ENCODE data around the gene NSFL1C. TPM values are rescaled to one million over a fixed set of nuclear protein-coding genes. Genes with fewer than 3 reads are reported as not detected.

The NSFL1C gene
- total RNA-seq, 2 experiments from 2014 or later: 94.6 to 96.2 TPM

GRCh38 chr20:1473246-1474220 lies 6.9 kb upstream of the NSFL1C start:
- no peak for DNase-seq
- Mint-ChIP-seq H3K36me3 (no peaks in the 10 kb centered on the region), H3K27me3 (peaks cover 13% of the 10 kb centered on the region), H3K27ac (no peak overlapping the region), H3K4me1 (no peaks in the 10 kb centered on the region), H3K4me3 (no peak overlapping the region), H3K9me3 (no peaks in the 10 kb centered on the region)

GRCh38 chr20:1472556-1473245 lies 6.1 kb upstream of the NSFL1C start:
- Mint-ChIP-seq H3K27me3 (peaks cover 20% of the 10 kb centered on the region), H3K36me3 (no peaks in the 10 kb centered on the region), H3K4me1 (peaks cover 2% of the 10 kb centered on the region), H3K27ac (no peak overlapping the region), H3K4me3 (no peak overlapping the region), H3K9me3 (no peaks in the 10 kb centered on the region)
- no peak for DNase-seq

GRCh38 chr20:1471242-1471641 lies 4.6 kb upstream of the NSFL1C start:
- H3K4me3 Mint-ChIP-seq: no peak overlapping the region
- peaks cover 9% of the 10 kb centered on the region for H3K4me1 Mint-ChIP-seq
- H3K36me3 Mint-ChIP-seq: no peaks in the 10 kb centered on the region
- peaks cover 25% of the 10 kb centered on the region for H3K27me3 Mint-ChIP-seq
- no peak overlapping the region for H3K27ac Mint-ChIP-seq
- no peak for DNase-seq
- no peaks in the 10 kb centered on the region for H3K9me3 Mint-ChIP-seq

GRCh38 chr20:1469925-1470571 lies 3.4 kb upstream of the NSFL1C start:
- Mint-ChIP-seq H3K9me3 (no peaks in the 10 kb centered on the region), H3K4me3 (no peak overlapping the region), H3K4me1 (peaks cover 18% of the 10 kb centered on the region), H3K27me3 (peaks cover 25% of the 10 kb centered on the region), H3K27ac (no peak overlapping the region), H3K36me3 (peaks cover 2% of the 10 kb centered on the region)
- DNase-seq: no peak

- Mint-ChIP-seq H3K36me3 (peaks cover 6% of the 10 kb centered on the region), H3K27ac (no peak overlapping the region), H3K4me1 (peaks cover 25% of the 10 kb centered on the region), H3K4me3 (no peak overlapping the region), H3K27me3 (peaks cover 25% of the 10 kb centered on the region), H3K9me3 (no peaks in the 10 kb centered on the region)
- DNase-seq: no peak
Observed at GRCh38 chr20:1469306-1469905, 2.8 kb upstream of the NSFL1C start.

GRCh38 chr20:1468117-1468624 lies 1.5 kb upstream of the NSFL1C start:
- DNase-seq: no peak
- Mint-ChIP-seq H3K4me3 (no peak overlapping the region), H3K4me1 (peaks cover 37% of the 10 kb centered on the region), H3K27me3 (peaks cover 25% of the 10 kb centered on the region), H3K36me3 (peaks cover 11% of the 10 kb centered on the region), H3K27ac (no peak overlapping the region), H3K9me3 (no peaks in the 10 kb centered on the region)

- H3K36me3 Mint-ChIP-seq: peaks cover 13% of the 10 kb centered on the region
- peaks cover 41% of the 10 kb centered on the region for H3K4me1 Mint-ChIP-seq
- H3K9me3 Mint-ChIP-seq: no peaks in the 10 kb centered on the region
- peak overlapping the region; percentile 36 for H3K27ac Mint-ChIP-seq
- peak overlapping the region; percentile 85 for H3K4me3 Mint-ChIP-seq
- H3K27me3 Mint-ChIP-seq: peaks cover 25% of the 10 kb centered on the region
- no peak for DNase-seq
Observed at GRCh38 chr20:1467355-1468116, 887 bp upstream of the NSFL1C start.

- H3K4me1 Mint-ChIP-seq: peaks cover 44% of the 10 kb centered on the region
Observed at GRCh38 chr20:1467082-1467354, 369 bp upstream of the NSFL1C start.

GRCh38 chr20:1465470-1466210 lies 1.0 kb downstream of the NSFL1C start:
- Mint-ChIP-seq H3K4me3 (peak overlapping the region; percentile 85), H3K9me3 (no peaks in the 10 kb centered on the region), H3K4me1 (peaks cover 44% of the 10 kb centered on the region), H3K36me3 (peaks cover 17% of the 10 kb centered on the region), H3K27me3 (peaks cover 20% of the 10 kb centered on the region), H3K27ac (peak overlapping the region; percentile 80)
- DNase-seq: no peak

More at GRCh38 chr20:1467082-1467354, 369 bp upstream of the NSFL1C start:
- no peak for DNase-seq
- Mint-ChIP-seq H3K36me3 (peaks cover 13% of the 10 kb centered on the region), H3K27ac (no peak overlapping the region), H3K27me3 (peaks cover 25% of the 10 kb centered on the region), H3K4me3 (peak overlapping the region; percentile 85), H3K9me3 (no peaks in the 10 kb centered on the region)

- Mint-ChIP-seq H3K36me3 (peaks cover 22% of the 10 kb centered on the region), H3K4me1 (peaks cover 47% of the 10 kb centered on the region), H3K9me3 (no peaks in the 10 kb centered on the region), H3K27ac (no peak overlapping the region), H3K27me3 (peaks cover 17% of the 10 kb centered on the region), H3K4me3 (peak overlapping the region; percentile 11)
- DNase-seq: no peak
Observed at GRCh38 chr20:1463971-1464570, 2.6 kb downstream of the NSFL1C start.

GRCh38 chr20:1462834-1463233 lies 3.8 kb downstream of the NSFL1C start:
- H3K27ac Mint-ChIP-seq: no peak overlapping the region
- H3K4me3 Mint-ChIP-seq: no peak overlapping the region
- H3K4me1 Mint-ChIP-seq: peaks cover 48% of the 10 kb centered on the region
- no peaks in the 10 kb centered on the region for H3K9me3 Mint-ChIP-seq
- H3K27me3 Mint-ChIP-seq: peaks cover 6% of the 10 kb centered on the region
- H3K36me3 Mint-ChIP-seq: peaks cover 24% of the 10 kb centered on the region
- DNase-seq: no peak

GRCh38 chr20:1462001-1462400 lies 4.6 kb downstream of the NSFL1C start:
- DNase-seq: no peak
- Mint-ChIP-seq H3K9me3 (no peaks in the 10 kb centered on the region), H3K36me3 (peaks cover 26% of the 10 kb centered on the region), H3K27me3 (no peaks in the 10 kb centered on the region), H3K4me3 (no peak overlapping the region), H3K27ac (no peak overlapping the region), H3K4me1 (peaks cover 41% of the 10 kb centered on the region)

GRCh38 chr20:1460275-1460674 lies 6.4 kb downstream of the NSFL1C start:
- Mint-ChIP-seq H3K9me3 (no peaks in the 10 kb centered on the region), H3K27ac (no peak overlapping the region), H3K4me1 (peaks cover 37% of the 10 kb centered on the region), H3K36me3 (peaks cover 27% of the 10 kb centered on the region), H3K4me3 (no peak overlapping the region), H3K27me3 (no peaks in the 10 kb centered on the region)
- DNase-seq: no peak
